GM18909 (cell line): Measurements from ENCODE around the gene ARHGEF17.

Experiments
- ATAC-seq: cut with Tn5 transposase; IDR thresholded peaks from one replicate; pipeline ENCODE4 v1.9.1; 2021; ENCODE audit warnings: mild to moderate bottlenecking; ENCODE audit not compliant: unreplicated experiment, poor library complexity

ARHGEF17 gene

DNA sequence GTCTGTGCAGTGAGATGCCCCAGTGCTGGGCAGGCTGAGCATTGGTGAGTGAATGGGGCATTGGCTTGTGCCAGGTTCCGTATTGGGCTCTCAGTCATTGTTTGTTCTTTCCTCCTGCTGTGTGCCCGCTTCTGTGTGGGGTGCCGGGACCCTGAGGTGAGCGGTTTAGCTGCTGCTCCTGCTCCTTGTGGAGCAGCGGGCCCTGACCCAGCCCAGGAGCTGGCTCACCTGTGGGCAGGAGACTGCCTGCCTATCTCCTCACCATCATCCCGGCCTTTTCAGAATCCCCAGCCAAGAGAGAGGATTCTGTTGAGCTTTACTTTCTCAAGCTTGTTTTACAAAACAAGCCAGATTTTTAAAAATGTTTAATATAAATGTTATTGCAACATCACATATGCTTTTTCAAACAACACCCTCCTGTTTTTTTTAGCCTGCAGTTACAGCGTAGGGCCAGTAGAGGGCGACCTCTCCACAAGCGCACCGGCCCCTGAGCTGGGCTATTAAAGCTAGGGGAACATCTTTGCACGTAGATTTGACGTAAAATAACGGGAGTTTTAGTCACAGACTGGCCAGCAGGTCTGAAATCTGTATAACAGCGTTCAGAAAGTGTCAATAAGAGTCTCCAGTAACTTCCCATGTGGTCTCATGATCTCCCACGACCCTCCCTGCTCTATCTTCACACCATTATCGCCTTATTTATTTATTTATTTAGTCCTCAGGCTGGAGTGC lies 43.0 kb downstream of the ARHGEF17 start:
- no peak for ATAC-seq

DNA sequence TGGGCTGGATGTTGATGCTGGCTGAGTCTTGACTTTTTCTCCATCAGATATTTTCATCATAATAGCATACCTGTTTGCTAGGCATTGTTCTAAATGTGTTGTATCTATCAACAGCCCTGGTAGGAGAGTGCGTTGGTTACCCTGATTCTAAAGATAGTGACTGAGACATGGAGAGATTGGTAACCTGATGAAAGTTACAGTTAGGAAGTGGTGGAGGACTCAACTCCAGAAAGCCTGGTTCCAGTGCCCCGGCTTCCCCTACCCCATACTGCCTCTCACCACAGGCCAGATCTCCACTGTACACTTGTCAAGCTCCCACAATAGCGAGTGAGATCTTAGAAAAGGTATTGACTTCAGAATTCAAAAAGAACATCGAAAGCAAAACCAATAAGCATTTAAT lies 45.3 kb downstream of the ARHGEF17 start:
- ATAC-seq: no peak

DNA sequence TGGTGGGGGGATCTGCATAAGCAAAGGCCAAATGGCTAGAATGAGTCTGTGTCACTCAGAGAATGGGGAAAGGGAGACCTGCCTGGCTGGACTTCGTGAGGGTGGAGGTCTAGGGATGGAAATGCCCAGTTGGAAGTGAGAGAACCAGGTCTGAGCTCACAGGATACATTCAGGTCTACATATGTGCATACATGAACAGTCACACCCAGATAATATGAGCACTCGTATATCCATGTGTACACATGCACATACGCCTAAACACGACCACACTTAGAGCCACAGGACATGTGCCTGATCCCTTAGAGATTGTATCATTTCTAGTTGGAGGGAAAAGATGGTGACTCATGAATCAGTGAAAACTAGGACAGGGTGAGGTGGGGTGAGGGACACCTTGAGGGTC lies 47.0 kb downstream of the ARHGEF17 start:
- no peak for ATAC-seq

DNA sequence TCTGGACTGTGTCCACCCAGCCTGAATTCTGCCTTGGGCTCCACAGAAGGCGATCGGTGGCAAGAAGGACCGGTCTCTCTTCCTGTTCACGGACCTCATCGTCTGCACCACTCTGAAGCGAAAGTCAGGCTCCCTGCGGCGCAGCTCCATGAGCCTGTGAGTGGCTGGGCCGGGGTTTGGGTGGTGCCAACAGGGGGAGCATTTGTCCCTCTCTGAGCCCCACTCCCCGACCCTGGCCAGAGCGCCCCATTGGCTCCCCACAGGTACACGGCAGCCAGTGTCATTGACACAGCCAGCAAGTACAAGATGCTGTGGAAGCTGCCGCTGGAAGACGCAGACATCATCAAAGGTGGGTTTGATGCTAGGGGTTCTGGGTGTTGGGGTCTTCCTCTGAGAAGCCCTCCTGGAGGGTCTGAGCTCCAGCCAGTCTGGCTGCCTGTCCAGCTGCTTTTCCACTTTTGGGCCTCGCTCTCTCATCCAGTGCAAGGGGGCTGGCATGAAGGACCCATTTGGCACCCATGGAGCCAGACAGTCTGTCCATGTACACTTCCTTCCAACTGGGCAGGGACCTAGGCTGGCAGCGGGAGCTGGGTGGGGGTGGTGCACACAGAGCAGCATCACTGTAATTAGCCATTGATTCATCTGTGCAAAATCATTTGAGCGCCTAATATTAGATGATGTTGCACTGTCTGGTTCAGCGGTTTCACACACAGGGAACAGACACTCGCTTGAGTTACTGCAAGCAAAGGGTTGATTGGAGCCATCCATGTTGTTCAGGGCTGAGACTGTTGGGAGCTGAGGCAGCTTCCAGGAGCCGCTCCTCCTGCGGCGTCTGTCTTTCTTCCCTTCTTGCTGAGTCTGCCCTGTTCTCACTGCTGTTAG lies 49.1 kb downstream of the ARHGEF17 start:
- no peak for ATAC-seq

DNA sequence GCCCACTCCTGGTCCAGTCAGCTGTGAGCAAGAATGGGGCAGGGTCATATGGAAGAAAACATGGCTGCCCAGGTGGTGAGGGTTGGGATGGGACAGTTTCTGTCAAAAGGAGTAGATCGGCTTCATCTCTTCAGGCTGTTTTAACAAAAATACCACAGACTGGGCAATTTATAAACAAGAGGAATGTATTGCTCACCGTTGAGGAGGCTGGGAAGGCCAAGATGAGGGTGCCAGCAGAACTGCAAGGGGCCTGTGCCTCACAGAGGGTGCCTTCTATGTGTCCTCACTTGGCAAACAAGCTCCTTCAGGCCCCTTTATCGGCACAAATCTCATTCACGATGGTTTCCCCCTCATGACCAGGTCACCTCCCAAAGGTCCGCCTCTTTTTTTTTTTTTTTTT lies 50.0 kb downstream of the ARHGEF17 start:
- no peak for ATAC-seq

DNA sequence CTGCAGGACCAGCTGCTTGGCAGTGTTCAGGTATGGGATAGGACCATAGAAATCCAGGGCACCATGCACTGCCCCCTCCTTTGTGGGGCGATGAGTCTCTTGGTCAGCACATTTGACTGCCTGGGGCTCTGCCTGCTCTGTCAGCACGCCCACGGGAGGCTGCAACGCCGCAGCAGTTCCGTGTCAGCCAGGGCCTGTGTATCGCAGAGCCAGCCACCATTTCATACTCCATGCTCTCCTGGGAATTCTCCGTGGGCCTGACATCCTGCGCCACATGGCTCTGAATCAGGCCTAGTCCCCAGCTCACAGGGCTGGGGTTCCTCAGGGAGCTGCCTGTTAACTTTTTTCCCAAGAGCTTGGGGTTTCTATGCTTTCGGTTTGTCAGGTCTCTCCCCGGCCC lies 51.3 kb downstream of the ARHGEF17 start:
- ATAC-seq: no peak

DNA sequence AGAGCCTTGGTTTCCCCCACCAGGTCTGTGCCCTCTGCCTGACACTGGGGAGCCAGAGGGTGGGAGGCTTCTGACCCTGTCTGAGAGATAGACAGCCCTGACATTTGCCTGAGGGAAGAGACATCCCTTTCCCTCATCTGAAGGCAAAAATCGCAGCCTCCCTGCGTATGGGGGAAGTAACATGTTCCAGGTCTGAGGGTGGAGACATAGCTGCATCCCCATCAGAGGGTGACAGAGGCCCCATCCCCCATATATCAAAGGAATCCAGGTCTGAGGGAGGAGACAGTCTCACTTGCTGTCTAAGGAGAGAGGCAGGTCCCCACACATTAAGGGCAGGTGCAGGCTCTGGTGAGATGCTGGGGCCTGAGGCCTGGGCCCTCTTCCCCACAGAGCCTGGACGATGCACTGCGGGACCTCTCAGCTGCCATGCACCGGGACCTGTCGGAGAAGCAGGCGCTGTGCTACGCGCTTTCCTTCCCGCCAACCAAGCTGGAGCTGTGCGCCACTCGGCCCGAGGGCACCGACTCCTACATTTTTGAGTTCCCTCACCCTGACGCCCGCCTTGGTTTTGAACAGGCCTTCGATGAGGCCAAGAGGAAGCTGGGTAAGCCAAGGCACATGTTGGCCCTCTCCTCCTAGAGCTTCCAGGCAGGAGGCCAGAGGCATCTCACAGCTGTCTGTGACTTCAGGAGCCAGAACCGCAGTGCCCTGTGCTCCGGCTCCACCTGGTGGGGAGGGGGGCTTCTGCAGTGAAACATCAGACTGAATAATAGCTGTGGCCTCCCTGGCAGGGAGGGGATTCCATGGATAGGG lies 52.1 kb downstream of the ARHGEF17 start:
- ATAC-seq: no peak

DNA sequence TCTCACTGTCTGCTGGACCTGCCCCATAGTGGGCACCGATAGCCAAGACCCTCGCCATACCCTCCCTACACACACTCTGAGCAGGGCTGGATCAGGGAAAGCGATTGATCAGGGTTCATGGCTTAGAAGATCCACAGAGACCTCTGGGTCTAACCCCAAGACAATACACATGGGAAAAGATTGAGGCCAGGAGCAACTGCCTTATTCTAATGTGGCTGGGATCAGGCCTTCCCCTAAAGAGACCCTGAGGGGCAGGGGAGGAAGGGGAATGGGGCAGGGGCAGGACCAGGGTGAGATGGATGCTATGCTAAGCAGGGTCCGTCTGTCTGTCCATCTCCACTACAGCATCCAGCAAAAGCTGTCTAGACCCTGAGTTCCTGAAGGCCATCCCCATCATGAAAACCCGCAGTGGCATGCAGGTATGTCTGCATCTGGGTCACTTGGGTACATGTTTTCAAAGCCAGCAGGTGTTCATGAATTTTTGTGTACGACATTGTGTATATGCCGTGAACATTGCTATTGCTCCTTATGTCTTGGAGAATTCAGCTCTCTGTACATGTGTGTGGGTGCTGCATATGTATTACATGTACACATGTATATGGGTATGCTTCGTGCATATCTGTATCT lies 52.8 kb downstream of the ARHGEF17 start:
- no peak for ATAC-seq

DNA sequence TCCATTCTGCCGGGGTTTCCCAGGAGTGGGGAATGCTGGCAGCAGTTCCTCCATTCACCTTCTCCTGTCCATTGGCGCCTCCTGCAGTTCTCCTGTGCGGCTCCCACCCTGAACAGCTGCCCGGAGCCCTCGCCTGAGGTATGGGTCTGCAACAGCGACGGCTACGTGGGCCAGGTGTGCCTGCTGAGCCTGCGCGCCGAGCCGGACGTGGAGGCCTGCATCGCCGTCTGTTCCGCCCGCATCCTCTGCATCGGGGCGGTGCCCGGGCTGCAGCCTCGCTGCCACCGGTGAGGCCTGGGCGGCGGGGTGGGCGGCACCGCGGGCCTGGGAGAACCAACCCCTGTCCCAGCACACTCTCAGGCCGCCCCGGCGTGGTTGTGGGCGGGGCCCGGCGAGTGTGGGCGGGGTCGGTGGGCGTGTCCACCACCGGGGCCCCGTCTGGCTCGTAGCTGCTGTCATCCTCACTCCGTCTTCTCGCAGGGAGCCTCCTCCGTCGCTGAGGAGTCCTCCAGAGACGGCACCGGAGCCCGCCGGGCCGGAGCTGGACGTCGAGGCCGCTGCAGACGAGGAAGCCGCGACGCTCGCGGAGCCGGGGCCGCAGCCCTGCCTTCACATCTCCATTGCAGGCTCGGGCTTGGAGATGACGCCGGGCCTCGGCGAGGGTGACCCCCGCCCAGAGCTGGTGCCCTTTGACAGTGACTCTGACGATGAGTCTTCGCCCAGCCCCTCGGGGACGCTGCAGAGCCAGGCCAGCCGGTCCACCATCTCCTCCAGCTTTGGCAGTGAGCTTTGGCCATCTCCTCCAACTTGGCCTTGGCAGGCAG lies 54.1 kb downstream of the ARHGEF17 start:
- no peak for ATAC-seq

DNA sequence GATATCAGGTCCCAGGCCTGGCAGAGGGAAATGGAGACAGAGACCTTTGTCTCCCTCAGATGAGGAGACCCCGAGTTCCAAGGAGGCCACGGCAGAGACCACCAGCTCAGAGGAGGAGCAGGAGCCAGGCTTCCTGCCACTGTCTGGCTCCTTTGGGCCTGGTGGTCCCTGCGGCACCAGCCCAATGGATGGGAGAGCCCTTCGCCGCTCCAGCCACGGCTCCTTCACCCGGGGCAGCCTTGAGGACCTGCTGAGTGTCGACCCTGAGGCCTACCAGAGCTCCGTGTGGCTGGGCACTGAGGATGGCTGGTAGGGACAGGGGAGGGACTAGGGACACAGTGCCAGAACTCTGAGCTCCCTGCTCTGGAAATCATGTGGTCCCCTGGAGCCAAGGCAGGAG lies 55.1 kb downstream of the ARHGEF17 start:
- ATAC-seq: no peak

DNA sequence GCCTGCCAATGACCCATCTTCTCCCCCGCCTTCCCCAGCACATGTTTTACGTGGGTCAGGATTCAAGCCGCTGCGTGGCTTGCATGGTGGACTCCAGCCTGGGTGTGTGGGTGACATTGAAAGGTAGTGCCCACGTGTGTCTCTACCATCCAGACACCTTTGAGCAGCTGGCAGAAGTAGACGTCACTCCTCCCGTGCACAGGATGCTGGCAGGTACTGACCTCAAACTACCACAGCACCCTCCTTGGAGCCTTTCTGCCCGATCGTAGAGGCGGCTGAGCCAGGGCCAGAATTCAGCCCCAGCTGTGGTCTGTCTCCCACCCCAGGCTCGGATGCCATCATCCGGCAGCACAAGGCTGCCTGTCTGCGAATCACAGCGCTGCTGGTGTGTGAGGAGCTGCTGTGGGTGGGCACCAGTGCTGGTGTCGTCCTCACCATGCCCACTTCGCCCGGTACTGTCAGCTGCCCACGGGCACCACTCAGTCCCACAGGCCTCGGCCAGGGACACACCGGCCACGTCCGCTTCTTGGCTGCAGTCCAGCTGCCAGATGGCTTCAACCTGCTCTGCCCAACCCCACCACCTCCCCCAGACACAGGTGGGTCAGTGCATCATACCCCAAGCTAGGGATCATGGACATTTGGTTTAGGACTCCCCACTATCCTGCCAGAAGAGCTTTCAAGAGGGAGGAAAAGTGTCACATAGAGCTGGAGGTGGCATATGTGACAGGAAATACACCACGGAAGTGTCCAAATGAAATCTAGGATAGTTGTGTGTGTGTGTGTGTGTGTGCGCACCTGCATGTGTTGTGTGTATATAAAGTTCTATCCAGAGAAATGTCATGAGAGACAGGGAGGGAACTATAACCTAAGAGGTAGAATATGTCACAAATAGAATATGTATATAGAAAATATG lies 57.5 kb downstream of the ARHGEF17 start:
- no peak for ATAC-seq

DNA sequence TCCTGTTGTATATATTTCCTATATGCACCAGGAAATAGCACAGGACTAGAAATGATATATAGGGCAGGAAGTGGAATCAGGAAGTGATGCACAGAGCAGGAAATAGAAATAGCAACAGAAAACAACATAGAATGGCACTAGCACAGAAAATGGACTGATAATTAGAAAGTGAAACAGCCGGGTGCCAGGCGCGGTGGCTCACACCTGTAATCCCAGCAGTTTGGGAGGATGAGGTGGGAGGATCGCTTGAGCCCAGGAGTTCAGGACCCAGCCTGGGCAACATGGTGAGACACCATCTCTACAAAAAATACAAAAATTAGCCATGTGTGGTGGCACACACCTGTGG lies 58.2 kb downstream of the ARHGEF17 start:
- no peak for ATAC-seq

DNA sequence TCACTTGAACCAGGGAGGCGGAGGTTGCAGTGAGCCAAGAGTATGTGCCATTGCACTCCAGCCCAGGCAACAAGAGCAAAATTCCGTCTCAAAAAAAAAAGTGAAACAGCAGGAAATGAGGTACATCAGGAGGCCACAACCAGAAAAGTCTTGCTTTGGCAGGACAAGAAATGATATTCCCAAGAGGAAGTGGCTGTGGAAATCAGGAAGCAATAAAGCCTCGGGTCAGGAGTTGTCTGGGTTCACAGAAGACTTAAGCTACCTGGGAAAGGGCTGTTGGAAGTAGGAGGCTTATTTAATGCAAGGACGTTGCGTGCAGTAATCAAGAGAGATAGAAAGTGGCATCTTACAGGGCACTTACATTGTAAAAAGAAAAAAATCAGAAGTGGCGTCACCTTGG lies 58.9 kb downstream of the ARHGEF17 start:
- ATAC-seq: no peak

DNA sequence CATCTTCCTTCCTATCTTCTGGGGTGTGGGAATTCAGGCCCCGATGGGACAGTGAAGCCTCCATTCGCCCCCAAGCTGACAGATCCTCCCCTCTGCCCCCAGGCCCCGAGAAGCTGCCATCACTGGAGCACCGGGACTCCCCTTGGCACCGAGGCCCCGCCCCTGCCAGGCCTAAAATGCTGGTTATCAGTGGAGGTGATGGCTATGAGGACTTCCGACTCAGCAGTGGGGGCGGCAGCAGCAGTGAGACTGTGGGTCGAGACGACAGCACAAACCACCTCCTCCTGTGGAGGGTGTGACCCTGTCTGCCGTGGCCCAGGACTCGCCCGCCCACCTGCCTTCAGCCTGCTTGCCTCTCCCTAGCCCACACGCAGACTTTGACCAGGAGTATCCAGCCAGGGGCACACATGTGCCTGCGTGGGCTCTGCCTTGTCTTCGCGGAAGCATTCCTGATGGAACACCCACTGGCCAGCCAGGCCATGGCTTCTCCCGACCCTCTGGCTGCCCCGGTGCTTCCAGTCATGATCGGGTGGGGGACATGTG lies 59.5 kb downstream of the ARHGEF17 start:
- no peak for ATAC-seq

DNA sequence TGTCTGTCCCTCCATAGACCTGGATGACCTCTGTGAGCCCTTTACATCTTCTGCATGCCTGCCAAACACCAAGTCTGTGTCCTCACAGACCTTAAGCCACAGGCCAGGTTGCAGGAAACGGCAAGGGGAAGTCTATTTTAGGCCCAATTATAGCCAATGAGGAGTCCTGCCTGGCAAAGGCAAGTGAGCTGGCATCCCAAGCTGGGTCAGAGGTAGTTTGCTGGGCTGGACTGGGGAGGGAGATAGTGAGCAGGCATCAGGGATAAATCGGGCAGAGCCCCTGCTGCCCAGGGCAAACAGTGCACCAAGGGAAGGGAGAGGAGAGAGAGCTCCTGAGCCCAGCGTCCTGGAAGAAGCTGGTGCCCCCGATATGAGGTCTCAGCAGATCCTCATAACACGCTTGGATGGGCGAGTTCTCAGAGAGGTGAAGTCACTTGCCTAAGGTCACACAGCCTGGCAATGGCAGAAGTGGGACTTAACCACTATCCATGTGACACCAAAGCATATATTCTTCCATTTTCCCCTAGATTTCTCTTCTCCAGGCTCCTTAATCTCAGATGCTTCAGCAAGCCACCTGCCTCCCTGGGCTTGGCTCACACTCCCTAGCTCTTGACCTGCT lies 64.4 kb downstream of the ARHGEF17 start:
- no peak for ATAC-seq

DNA sequence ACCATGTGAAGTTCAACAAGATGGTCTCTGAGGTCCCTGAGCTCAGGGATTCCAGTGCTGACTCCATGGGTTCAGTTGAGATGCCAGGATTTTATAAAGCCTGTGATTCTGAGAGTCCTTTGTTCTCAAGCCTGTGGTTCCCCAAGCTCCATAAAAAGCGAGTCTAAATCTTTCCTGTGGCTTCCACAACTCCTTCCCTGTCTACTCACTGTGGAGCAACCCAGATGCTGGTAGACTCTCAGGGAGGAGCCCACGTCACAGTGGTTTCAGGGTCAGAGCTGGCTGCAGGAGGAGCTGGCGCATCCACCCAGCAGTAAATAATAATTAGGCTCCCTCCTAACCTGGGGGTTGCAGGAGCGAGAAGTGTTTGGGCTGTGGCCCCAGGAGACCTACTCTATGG lies 66.1 kb downstream of the ARHGEF17 start:
- ATAC-seq: no peak

DNA sequence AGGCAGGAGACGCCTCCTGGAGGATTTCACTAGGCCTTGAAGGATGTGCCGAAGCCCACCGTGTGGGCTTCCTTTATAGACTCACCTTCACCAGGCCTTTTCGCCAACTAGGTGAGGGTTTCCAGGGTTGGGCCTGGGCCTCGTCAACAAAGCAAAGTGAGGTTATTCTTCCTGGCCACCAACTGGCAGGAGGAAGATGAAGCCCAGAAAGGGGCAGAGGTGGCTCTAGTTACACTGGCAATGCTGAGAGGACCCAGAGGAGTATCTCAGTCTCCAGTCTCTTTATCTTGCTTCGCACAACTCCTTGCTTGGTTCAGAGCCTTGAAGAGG lies 67.7 kb downstream of the ARHGEF17 start:
- ATAC-seq: no peak

DNA sequence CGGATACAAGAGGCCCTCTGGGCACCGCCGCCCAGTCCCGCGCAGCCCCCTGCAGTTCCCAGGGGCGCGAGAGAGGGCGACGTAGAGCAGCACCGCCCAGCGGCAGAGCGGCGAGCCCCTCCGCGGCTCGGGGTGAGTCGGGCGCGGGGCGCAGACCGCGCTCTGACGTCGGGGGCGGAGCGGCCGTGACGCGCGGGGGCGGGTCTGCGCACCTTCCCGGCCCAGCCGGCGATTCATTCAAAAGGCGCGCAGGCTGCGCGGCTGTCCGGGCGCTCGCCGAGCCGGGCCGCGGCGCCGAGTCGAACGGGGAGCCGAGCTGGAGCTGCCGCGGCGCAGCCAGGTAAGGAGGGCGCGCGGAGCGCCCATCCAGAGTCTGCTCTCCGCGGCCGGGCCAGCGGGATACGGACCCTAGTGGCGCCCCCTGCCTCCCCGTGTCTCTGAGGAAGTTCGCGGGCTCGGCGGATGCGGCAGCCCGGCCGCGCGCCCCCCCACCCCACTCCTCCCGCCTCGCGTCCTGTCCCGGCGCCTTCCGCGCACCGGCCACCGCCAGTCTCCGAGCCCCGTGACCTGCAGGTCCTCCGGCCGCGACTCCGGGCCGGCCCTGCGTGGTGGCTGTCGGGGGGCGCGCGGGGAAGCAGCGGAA lies 68.2 kb downstream of the ARHGEF17 start, which contains the start of gene RELT:
Gene RELT (plus strand): TSS at position 240 of the 643 bp plus-strand sequence. CDS start 12,738 bp downstream, outside the sequence.
- peak; percentile 75 for ATAC-seq
